ENCODE measurements around the gene SAP30BP.

The SAP30BP gene

GRCh38 chr17:75721463-75722011, 54.4 kb downstream of the SAP30BP start:
- no peak for DNase-seq (ENCODE audit: low read depth)

DNA sequence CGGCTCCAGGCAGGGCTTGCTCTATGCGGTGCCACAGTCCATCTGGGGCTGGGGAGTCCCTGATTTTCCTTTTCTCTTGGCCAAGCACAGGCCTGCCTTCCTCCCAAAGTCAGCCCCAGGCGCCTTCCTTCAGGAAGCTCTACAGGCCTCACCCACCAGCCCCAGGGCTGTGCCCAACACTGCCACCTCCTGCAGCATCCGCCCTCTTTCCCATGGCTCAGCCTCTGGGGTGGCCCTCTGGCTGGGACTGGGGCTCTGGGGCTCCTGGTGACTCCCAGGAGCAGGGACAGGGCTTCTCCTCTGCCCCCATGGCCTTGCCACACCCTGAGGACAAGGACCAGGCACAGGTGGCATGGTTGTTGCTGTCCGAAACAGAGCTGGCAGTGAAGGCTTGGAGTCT, 54.9 kb downstream of the SAP30BP start:
- no peak for DNase-seq (ENCODE audit: low read depth)

GRCh38 chr17:75722542-75723095, 55.5 kb downstream of the SAP30BP start:
- DNase-seq (ENCODE audit: low read depth), result no peak

GRCh38 chr17:75723171-75723930, 56.2 kb downstream of the SAP30BP start:
- DNase-seq (ENCODE audit: low read depth), result no peak

- no peak for DNase-seq (ENCODE audit: low read depth)
Observed at GRCh38 chr17:75724016-75725003, 57.2 kb downstream of the SAP30BP start.

GRCh38 chr17:75725504-75725903, 58.4 kb downstream of the SAP30BP start:
- DNase-seq (ENCODE audit: low read depth), result no peak

GRCh38 chr17:75727391-75727790, 60.3 kb downstream of the SAP30BP start:
- no peak for DNase-seq (ENCODE audit: low read depth)

DNA sequence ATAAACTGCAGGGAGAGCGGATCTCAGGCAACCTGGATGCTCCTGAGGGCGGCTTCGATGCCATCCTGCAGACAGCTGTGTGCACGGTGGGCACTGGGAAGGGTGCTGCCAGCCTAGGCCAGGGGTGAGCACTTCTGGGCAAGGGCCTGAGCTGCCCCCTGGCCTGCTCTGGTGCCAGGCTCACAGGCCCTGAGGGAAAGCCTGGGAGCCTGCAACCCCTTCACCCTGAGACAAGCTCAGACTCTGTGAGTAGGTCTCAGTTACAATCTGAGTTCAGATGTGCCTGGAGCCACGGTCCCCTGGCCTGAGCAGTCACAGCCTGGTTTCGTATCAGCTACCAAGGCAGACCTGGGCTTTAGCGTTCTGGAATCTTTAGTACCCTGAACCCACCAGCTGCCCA, 62.2 kb downstream of the SAP30BP start:
- no peak for DNase-seq (ENCODE audit: low read depth)

- no peak for DNase-seq (ENCODE audit: low read depth)
Observed at GRCh38 chr17:75730065-75730464, 62.9 kb downstream of the SAP30BP start.

GRCh38 chr17:75731086-75731715, 64.1 kb downstream of the SAP30BP start:
- no peak for DNase-seq (ENCODE audit: low read depth)

GRCh38 chr17:75731716-75732498, 64.8 kb downstream of the SAP30BP start:
- no peak for DNase-seq (ENCODE audit: low read depth)

DNA sequence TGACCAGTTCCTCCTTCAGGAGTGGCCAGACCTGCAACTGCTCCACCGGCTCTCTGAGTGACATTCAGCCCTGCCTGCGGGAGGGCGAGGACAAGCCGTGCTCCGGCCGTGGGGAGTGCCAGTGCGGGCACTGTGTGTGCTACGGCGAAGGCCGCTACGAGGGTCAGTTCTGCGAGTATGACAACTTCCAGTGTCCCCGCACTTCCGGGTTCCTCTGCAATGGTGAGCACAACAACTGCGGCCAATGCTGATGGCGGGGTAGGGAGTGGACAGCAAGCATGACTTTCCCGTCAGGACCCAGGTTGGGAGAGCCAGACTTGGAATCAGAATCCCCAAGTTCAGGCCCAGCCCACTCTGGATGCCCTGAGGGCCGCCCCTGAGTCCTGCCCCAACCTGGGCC, 66.3 kb downstream of the SAP30BP start:
- no peak for DNase-seq (ENCODE audit: low read depth)

- no peak for DNase-seq (ENCODE audit: low read depth)
Observed at GRCh38 chr17:75734674-75735294, 67.6 kb downstream of the SAP30BP start.

GRCh38 chr17:75736173-75736835, 69.2 kb downstream of the SAP30BP start:
- no peak for DNase-seq (ENCODE audit: low read depth)

DNA sequence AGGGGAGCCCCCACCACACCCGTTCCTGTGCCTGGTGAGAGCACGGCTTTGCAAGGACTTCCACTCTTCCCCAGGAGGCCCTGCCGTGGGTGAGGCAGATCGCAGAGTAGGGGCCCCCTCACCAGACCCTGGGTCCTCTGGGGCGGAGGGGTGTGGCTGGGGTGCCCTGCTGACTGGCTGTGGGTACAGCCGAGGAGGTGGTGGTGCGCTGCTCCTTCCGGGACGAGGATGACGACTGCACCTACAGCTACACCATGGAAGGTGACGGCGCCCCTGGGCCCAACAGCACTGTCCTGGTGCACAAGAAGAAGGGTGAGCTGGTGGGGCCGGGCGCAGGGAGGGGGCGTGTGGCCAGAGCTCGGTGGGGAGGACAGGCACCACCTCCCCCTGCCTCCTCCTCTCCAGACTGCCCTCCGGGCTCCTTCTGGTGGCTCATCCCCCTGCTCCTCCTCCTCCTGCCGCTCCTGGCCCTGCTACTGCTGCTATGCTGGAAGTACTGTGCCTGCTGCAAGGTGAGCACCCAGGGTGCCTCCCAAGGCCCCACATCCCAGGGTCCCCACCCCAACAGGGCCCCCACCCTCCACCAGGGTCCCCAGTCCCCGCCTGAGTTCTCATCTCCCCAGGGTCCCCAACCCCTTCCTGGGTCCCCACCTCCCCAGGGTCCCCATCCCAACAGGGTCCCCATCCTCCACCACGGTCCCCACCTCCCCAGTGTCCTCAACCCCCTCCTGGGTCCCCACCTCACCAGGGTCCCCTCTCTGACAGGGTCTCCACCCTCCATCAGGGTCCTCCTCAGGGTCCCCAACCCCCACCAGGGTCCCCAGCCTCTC, 70.2 kb downstream of the SAP30BP start:
- DNase-seq (ENCODE audit: low read depth), result no peak

DNA sequence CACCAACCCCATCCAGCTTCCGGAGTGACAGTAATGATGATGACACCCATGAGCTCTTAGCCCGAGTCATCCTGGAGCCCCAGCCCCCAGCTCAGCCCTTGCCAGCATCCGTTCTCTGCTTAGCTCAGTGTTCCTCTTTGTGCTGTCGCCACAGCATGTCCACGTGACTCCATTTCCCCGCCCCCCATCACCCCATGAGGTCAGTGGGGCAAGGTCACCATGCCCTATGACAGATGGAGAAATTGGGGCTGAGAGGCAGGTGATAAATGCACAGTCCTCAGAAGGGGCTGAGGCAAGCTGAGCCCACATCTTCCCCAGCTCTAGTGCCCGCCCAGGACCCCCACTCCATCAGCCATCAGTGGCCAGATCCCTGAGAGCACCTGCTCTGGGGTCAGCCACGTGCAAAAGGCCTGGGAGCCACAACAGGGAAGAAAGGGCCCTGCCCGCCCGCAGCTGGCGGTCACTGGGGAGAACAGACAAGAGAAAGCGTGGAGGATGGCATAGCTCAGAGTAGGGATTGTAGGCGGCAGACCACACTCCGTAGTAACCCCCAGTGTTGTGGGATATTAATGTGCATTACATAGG, 71.2 kb downstream of the SAP30BP start:
- no peak for DNase-seq (ENCODE audit: low read depth)

GRCh38 chr17:75739174-75739573, 72.0 kb downstream of the SAP30BP start:
- DNase-seq (ENCODE audit: low read depth), result no peak

GRCh38 chr17:75739801-75740200, 72.7 kb downstream of the SAP30BP start:
- DNase-seq (ENCODE audit: low read depth), result no peak

DNA sequence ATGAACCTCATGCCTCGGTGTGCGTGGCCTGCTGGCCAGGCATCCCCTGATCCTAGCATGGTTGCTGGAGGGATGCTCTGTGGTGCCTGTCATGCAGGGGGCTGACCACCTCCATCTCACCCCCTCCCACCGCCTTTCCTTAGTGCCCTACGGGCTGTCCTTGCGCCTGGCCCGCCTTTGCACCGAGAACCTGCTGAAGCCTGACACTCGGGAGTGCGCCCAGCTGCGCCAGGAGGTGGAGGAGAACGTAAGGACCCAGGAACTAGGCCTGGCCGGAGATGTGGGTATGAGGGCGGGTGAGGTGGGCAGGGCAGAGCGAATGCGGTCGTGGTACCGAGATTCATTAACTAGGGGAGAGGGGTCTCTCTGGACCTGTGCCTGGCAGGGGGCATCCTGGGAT, 73.1 kb downstream of the SAP30BP start:
- DNase-seq (ENCODE audit: low read depth), result no peak

Measured in activated T-cell treated with anti-CD3 and anti-CD28 coated beads for 24 hours (primary cell).